Esophagus muscularis mucosa (tissue), 4 donors: ENCODE data around the gene PEX6. TPM values are rescaled to one million over a fixed set of nuclear protein-coding genes. Genes with fewer than 3 reads are reported as not detected.

Experiments
- DNase-seq: peaks from one replicate; pipeline ENCODE4 v3.0.0-alpha.2; 2017; ENCODE audit errors: extremely low spot score
- H3K27ac ChIP-seq, 4 donors: fragments of 200-600 bp; sonication (generic); replicated peaks in 1 of 4; 1 replicate in 3 of 4; 2 replicates in 1 of 4; pipeline ENCODE4 v1.5.1; 2016 to 2019; ENCODE audit warnings: mild to moderate bottlenecking in 1 of 4
- H3K27me3 ChIP-seq, 4 donors: fragments of 200-600 bp; sonication (generic); one replicate each; pipeline versions ENCODE4 v1.5.1 to v1.6.0; 2016 to 2019
- H3K36me3 ChIP-seq, 4 donors: fragments of 200-600 bp; sonication (generic); one replicate each; pipeline ENCODE4 v1.5.1; 2016 to 2019
- H3K4me1 ChIP-seq, 4 donors: fragments of 200-600 bp; sonication (generic); one replicate each; pipeline ENCODE4 v1.5.1; 2016 to 2019
- H3K4me3 ChIP-seq, 4 donors: fragments of 200-600 bp; sonication (generic); 1 replicate in 2 of 4; 2 replicates in 2 of 4; pipeline ENCODE4 v1.5.1; 2016 to 2019; ENCODE audit warnings: mild to moderate bottlenecking in 4 of 4, moderate library complexity in 1 of 4
- H3K9me3 ChIP-seq, 4 donors: fragments of 200-600 bp; sonication (generic); 1 replicate in 3 of 4; 2 replicates in 1 of 4; pipeline ENCODE4 v1.5.1; 2016 to 2019
- EP300 ChIP-seq: sonication (generic); formaldehyde crosslinking; IDR thresholded peaks from one replicate; pipeline ENCODE4 v1.6.1; 2017; ENCODE audit warnings: antibody characterized with exemption
- POLR2A ChIP-seq: fragments of 450-650 bp; IDR thresholded peaks from one replicate; pipeline ENCODE4 v1.6.1; 2017; ENCODE audit warnings: antibody characterized with exemption, moderate library complexity, mild to moderate bottlenecking, low read depth
- POLR2AphosphoS5 ChIP-seq, 2 donors: sonication (generic); formaldehyde crosslinking; IDR thresholded peaks; one replicate each; pipeline ENCODE4 v1.6.1; 2017; ENCODE audit warnings: antibody characterized with exemption in 2 of 2
- WGBS: methylation state at CpG from one replicate; pipeline ENCODE4 v1.1.5; 2018; 5-methylcytosine and 5-hydroxymethylcytosine counted together
- intact Hi-C: fragments of 100-400 bp; cut with DNase I; formaldehyde crosslinking; loops from one replicate; pipeline ENCODE4 v1.15.1; 2023
- total RNA-seq, 4 donors: library from RNA; depleted of rRNA; stranded (reverse); fragments of >200 nt; gene quantifications; one replicate each; pipeline versions ENCODE4 v1.1.0 to v1.2.1, GENCODE V29; 2016
- TF ChIP-seq, protein P1 (sequence below), 3 experiments: fragments of 200-600 bp in 2 of 3; fragments of 450-650 bp in 1 of 3; sonication (generic) in 2 of 3; IDR thresholded peaks; one replicate each; pipeline ENCODE4 v1.5.1; 2017 to 2019; ENCODE audit warnings: antibody characterized with exemption in 3 of 3, mild to moderate bottlenecking in 2 of 3, moderate library complexity in 1 of 3

PEX6 gene
- total RNA-seq, 4 donors from 2014 or later = 13.4 to 31.3 (median 21.8) TPM

DNA sequence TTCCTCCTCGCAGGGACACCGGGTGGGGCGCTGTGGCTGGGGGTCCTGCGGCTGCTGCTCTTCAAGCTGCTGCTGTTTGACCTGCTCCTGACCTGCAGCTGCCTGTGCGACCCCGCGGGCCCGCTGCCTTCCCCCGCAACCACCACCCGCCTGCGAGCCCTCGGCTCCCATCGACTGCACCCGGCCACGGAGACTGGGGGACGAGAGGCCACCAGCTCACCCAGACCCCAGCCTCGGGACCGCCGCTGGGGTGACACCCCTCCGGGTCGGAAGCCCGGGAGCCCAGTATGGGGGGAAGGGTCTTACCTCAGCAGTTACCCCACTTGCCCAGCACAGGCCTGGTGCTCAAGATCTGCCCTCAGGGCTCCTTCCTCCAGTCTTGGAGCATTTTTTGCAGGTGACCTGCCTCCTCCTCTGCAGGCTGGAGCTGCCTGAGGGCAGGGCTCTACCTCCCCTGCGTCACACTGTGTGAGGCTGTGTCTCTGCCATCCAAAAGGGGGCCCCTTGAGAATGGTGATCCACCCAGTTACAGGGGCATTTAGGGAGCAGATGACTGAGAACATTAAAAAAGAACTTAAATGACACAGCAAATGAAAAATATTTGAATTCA lies 53.6 kb downstream of the PEX6 start:
- no peak overlapping the region for H3K4me3 ChIP-seq
- no peak for TF ChIP-seq EP300
- no peak for TF ChIP-seq POLR2A
- TF ChIP-seq, protein P1, sequence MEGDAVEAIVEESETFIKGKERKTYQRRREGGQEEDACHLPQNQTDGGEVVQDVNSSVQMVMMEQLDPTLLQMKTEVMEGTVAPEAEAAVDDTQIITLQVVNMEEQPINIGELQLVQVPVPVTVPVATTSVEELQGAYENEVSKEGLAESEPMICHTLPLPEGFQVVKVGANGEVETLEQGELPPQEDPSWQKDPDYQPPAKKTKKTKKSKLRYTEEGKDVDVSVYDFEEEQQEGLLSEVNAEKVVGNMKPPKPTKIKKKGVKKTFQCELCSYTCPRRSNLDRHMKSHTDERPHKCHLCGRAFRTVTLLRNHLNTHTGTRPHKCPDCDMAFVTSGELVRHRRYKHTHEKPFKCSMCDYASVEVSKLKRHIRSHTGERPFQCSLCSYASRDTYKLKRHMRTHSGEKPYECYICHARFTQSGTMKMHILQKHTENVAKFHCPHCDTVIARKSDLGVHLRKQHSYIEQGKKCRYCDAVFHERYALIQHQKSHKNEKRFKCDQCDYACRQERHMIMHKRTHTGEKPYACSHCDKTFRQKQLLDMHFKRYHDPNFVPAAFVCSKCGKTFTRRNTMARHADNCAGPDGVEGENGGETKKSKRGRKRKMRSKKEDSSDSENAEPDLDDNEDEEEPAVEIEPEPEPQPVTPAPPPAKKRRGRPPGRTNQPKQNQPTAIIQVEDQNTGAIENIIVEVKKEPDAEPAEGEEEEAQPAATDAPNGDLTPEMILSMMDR (IDR thresholded peaks at IDR 0.05) = no peak
- no peak for TF ChIP-seq POLR2AphosphoS5 (IDR thresholded peaks at IDR 0.05)
- H3K9me3 ChIP-seq = no peaks in the 10 kb centered on the region
- WGBS = 38% methylated on average over 8 of the region's 23 CpGs
- intact Hi-C loops = loop anchor here (5.0 kb wide), 1 partner anchor 62 kb away; no protein-coding TSS in a partner anchor
- H3K27ac ChIP-seq = no peak overlapping the region
- DNase-seq = no peak
- no peaks in the 10 kb centered on the region for H3K36me3 ChIP-seq
- H3K27me3 ChIP-seq = peaks cover 0 to 21% (median 0%) of the 10 kb centered on the region in 4 donors
- peaks cover 3 to 16% (median 15%) of the 10 kb centered on the region in 4 donors for H3K4me1 ChIP-seq

DNA sequence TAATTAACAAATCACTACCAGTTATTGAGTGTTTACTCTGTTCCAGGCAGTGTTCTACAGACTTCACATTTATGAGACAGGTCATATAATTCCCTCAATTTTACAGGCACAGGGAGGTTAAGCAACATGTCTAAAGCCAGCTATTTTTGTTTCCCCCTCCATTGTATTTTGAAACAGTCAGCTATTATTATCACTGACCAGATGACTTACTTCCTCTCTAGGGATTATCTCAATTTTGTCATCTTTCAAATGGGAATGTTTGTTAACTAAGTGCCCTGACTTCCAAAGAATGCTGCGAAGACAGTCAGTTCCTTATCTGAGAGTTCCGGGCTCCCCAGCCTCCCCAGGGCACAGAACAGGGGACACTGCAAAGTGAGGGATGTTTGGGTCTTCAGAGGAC lies 55.3 kb downstream of the PEX6 start:
- intact Hi-C loops = no loop called here
- 73% methylated on average over 2 of the region's 2 CpGs for WGBS

DNA sequence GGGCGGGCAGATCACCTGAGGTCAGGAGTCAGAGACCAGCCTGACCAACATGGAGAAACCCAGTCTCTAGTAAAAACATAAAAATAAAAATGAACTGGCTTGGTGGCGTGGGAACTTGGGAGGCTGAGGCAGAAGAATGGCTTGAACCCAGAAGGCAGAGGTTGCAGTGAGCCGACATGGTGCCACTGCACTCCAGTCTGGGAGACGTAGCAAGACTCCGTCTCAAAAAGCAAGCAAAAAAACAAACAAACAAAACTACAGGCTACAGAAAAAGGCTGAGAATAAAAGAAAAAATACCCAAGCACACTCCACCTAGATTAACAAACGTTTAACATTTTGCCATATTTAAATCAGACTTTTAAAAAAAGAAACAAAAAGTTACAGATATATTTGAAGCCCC lies 57.2 kb downstream of the PEX6 start:
- TF ChIP-seq POLR2A (no peak), POLR2AphosphoS5 (IDR thresholded peaks at IDR 0.05) (no peak), EP300 (no peak)
- TF ChIP-seq, protein P1 (IDR thresholded peaks at IDR 0.05) = no peak
- DNase-seq = no peak
- WGBS = 69% methylated on average over 6 of the region's 6 CpGs
- no peaks in the 10 kb centered on the region for H3K36me3 ChIP-seq
- H3K27ac ChIP-seq = no peak overlapping the region
- peaks cover 0 to 21% (median 0%) of the 10 kb centered on the region in 4 donors for H3K27me3 ChIP-seq
- no peaks in the 10 kb centered on the region for H3K9me3 ChIP-seq
- intact Hi-C loops = no loop called here
- H3K4me3 ChIP-seq = no peak overlapping the region
- no peaks in the 10 kb centered on the region for H3K4me1 ChIP-seq

More for the DNA sequence above, 55.3 kb downstream of the PEX6 start:
- no peak overlapping the region for H3K27ac ChIP-seq
- H3K9me3 ChIP-seq = no peaks in the 10 kb centered on the region
- peaks cover 0 to 21% (median 0%) of the 10 kb centered on the region in 4 donors for H3K27me3 ChIP-seq
- no peak overlapping the region for H3K4me3 ChIP-seq
- H3K36me3 ChIP-seq = no peaks in the 10 kb centered on the region
- no peak for DNase-seq
- TF ChIP-seq EP300 (no peak), POLR2A (no peak), POLR2AphosphoS5 (IDR thresholded peaks at IDR 0.05) (no peak)
- TF ChIP-seq, protein P1 (IDR thresholded peaks at IDR 0.05) = no peak
- peaks cover 0 to 9% (median 8%) of the 10 kb centered on the region in 4 donors for H3K4me1 ChIP-seq

DNA sequence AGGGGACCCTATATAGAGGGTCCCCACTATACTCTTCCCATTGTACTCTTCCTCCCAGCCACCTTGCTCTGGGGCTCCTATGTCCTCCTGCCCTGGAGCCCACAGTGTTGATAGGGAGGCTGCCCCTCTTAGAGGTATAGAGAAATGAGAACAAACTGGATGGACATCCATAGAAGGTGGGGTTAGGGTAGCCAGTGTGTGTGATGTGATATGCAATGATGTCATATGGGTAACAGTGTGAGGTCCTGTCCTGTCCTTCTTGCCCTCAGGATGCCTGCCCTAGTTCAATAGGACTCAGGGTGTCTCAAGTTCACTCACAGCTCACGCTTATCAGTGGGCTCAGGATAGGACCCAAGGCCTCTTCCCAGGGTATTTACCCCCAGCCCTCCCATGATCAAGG lies 62.7 kb downstream of the PEX6 start:
- TF ChIP-seq, protein P1 (IDR thresholded peaks at IDR 0.05) = no peak
- no peak for TF ChIP-seq EP300
- TF ChIP-seq POLR2A = no peak
- TF ChIP-seq POLR2AphosphoS5 (IDR thresholded peaks at IDR 0.05) = no peak
- Histone ChIP-seq H3K27me3 (peaks cover 0 to 43% (median 2%) of the 10 kb centered on the region in 4 donors), H3K4me1 (peaks cover 5 to 7% (median 6%) of the 10 kb centered on the region in 4 donors), H3K36me3 (no peaks in the 10 kb centered on the region), H3K27ac (no peak overlapping the region), H3K4me3 (no peak overlapping the region), H3K9me3 (no peaks in the 10 kb centered on the region)
- intact Hi-C loops = no loop called here
- WGBS = 100% methylated on average over 1 of the region's 1 CpG
- no peak for DNase-seq

DNA sequence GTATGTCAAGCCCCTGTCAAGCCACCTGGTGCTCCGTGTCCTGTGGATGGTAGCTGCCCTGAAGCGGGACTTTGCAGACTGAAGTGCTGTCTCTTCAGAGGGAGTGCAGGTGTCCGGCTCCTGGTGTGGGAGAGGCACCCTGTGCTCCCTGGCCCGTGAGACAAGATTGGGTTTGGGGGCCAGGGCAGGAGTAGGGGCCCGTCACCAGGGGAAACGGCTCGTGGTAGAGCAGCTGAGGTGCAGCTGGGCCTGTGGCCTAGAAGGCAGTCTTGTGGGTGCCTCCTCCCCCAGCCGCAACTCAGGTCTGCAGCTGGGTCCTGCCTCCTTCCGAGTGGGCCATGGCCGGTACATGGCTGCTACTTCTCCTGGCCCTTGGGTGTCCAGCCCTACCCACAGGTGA lies 63.2 kb downstream of the PEX6 start, which contains the start of gene PTCRA:
Gene PTCRA, plus strand, starts transcription at position 322 of the 400 bp plus-strand sequence. Its CDS starts 17 bp downstream, at position 339.
- Histone ChIP-seq H3K4me3 (no peak within 1 kb of the TSS), H3K27me3 (peaks cover 0 to 48% (median 2%) of the 10 kb centered on the region in 4 donors), H3K36me3 (no peaks in the 10 kb centered on the region), H3K4me1 (peaks cover 6 to 11% (median 8%) of the 10 kb centered on the region in 4 donors), H3K9me3 (no peaks in the 10 kb centered on the region), H3K27ac (no peak within 1 kb of the TSS)
- intact Hi-C loops = no loop called here
- 75% methylated on average over 8 of the region's 10 CpGs for WGBS
- no peak for DNase-seq
- TF ChIP-seq POLR2AphosphoS5 (IDR thresholded peaks at IDR 0.05) = no peak
- TF ChIP-seq, protein P1 (IDR thresholded peaks at IDR 0.05) = no peak
- TF ChIP-seq POLR2A = no peak
- TF ChIP-seq EP300 = no peak
